ENCODE results near the gene MRM3. TPM values are rescaled to one million over a fixed set of nuclear protein-coding genes. Genes with fewer than 3 reads are reported as not detected.

MRM3 gene
- total and polyA plus RNA-seq, 10 donors: 13.5 to 23.1 (median 17.1) TPM

DNA sequence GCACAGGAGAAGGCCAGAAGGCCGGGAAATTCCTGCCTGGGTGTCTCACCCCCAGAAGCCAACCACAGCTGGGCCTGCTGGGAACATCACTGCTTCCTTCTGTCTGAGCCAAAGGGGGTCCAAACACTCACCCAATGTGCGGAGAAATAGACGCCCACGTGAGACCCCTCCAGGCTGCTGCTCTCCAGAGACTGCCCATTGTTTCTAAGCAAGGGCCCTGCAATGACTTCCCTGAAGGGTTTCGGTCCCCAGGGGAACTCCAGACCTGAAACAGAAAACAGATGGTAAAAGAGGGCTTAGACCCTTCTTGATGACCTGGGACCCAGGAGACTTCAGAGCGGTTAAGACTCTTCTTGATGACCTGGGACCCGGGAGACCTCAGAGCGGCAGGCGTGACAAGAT, 41.3 kb downstream of the MRM3 start:
- Histone ChIP-seq H3K4me3 (no peak overlapping the region), H3K27me3 (replicated peaks in 1 of 7) (no peaks in the 10 kb centered on the region), H3K36me3 (peaks cover 0 to 21% (median 0%) of the 10 kb centered on the region in 6 donors), H3K9me3 (no peaks in the 10 kb centered on the region), H3K27ac (no peak overlapping the region), H3K4me1 (no peaks in the 10 kb centered on the region)
- WGBS, 5 donors: 76 to 86% (median 81%) methylated on average over 8 to 9 of the region's 9 CpGs
- no peak for DNase-seq
- intact Hi-C loops (cut with DNase I; ENCODE audit: low total_unique reads): no loop called here
- TF ChIP-seq, protein P1, sequence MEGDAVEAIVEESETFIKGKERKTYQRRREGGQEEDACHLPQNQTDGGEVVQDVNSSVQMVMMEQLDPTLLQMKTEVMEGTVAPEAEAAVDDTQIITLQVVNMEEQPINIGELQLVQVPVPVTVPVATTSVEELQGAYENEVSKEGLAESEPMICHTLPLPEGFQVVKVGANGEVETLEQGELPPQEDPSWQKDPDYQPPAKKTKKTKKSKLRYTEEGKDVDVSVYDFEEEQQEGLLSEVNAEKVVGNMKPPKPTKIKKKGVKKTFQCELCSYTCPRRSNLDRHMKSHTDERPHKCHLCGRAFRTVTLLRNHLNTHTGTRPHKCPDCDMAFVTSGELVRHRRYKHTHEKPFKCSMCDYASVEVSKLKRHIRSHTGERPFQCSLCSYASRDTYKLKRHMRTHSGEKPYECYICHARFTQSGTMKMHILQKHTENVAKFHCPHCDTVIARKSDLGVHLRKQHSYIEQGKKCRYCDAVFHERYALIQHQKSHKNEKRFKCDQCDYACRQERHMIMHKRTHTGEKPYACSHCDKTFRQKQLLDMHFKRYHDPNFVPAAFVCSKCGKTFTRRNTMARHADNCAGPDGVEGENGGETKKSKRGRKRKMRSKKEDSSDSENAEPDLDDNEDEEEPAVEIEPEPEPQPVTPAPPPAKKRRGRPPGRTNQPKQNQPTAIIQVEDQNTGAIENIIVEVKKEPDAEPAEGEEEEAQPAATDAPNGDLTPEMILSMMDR (IDR thresholded peaks at IDR 0.05 in 8 of 11, conservative IDR thresholded peaks at IDR 0.05 in 3 of 11): no peak
- no peak for TF ChIP-seq POLR2A (IDR thresholded peaks at IDR 0.05)

DNA sequence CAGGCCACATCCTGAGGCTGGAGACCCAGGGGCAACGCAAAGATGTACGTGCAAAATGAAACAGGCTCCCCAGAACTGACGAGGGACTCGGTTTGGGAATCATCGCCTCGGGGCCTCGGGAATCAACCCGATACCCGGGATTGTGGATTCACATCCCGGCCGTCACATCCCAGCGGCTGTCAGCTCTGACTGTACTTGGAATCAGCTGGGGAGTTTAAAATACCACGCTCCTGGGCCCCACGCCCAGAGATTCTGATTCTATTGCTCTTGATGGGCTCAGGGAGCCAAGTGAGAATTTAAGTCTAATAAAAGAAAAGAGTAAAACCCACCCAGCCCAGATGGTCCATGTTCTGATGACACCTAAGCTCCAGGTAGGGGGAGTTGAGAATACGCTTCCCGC, 42.2 kb downstream of the MRM3 start:
- DNase-seq: no peak
- no peaks in the 10 kb centered on the region for H3K9me3 ChIP-seq
- no peaks in the 10 kb centered on the region for H3K4me1 ChIP-seq
- no peak overlapping the region for H3K27ac ChIP-seq
- 87 to 92% (median 92%) methylated on average over 16 of the region's 16 CpGs for whole genome bisulfite sequencing, 5 donors
- no peak overlapping the region for H3K4me3 ChIP-seq
- H3K27me3 ChIP-seq (replicated peaks in 1 of 7): no peaks in the 10 kb centered on the region
- intact Hi-C loops (cut with DNase I; ENCODE audit: low total_unique reads): no loop called here
- H3K36me3 ChIP-seq: peaks cover 0 to 14% (median 0%) of the 10 kb centered on the region in 6 donors
- TF ChIP-seq, protein P1 (IDR thresholded peaks at IDR 0.05 in 8 of 11, conservative IDR thresholded peaks at IDR 0.05 in 3 of 11): no peak
- TF ChIP-seq POLR2AphosphoS5 (IDR thresholded peaks at IDR 0.05): no peak
- TF ChIP-seq POLR2A (IDR thresholded peaks at IDR 0.05): no peak

DNA sequence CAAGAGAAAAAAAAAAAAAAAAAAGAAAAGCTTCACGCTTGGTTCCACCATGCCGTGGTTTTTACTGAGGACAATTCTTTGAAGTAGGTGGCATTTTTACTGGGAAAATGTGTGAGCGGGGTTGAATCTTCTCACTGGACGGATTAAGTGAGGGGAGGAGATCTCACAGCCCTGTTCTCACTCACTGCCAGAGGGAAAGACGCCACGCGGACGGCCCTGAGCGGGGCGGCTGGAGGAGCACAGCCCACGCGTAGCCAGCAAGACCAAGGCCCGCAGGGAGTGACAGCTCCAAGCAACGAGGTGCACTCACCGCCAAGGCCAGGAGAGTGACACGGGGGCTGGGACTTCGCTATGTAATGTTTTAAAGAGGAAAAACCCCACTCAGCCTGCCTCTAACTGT, 43.1 kb downstream of the MRM3 start:
- WGBS, 5 donors: 75 to 89% (median 83%) methylated on average over 17 of the region's 17 CpGs
- Histone ChIP-seq H3K36me3 (peaks cover 0 to 12% (median 0%) of the 10 kb centered on the region in 6 donors), H3K4me1 (no peaks in the 10 kb centered on the region), H3K27ac (no peak overlapping the region), H3K27me3 (replicated peaks in 1 of 7) (no peaks in the 10 kb centered on the region), H3K4me3 (no peak overlapping the region), H3K9me3 (no peaks in the 10 kb centered on the region)
- intact Hi-C loops (cut with DNase I; ENCODE audit: low total_unique reads): no loop called here
- TF ChIP-seq POLR2A (IDR thresholded peaks at IDR 0.05) (no peak), POLR2AphosphoS5 (IDR thresholded peaks at IDR 0.05) (no peak)
- TF ChIP-seq, protein P1 (IDR thresholded peaks at IDR 0.05 in 8 of 11, conservative IDR thresholded peaks at IDR 0.05 in 3 of 11): no peak
- DNase-seq: no peak

DNA sequence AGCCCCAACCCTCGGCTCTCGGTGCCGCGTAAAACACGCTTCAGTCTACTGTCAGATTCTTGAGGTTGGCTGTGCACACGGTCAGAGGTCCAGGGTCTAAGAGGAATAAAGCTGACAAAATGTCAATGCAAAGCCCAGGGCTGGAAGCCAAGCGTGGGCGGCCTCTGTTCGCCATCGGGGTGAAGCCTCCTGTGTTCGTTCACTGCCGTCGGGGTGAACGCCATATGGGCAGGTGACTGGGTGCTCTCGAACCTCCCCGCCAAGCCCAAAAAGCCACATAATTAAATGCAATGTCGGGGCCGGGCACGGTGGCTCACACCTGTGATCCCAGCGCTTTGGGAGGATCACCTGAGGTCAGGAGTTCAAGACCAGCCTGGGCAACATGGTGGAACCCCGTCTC, 44.6 kb downstream of the MRM3 start:
- no peak for DNase-seq
- intact Hi-C loops (cut with DNase I; ENCODE audit: low total_unique reads): no loop called here

More for the DNA sequence above, 44.6 kb downstream of the MRM3 start:
- Histone ChIP-seq H3K9me3 (peaks cover 0 to 5% (median 0%) of the 10 kb centered on the region in 8 donors), H3K4me3 (no peak overlapping the region), H3K4me1 (no peaks in the 10 kb centered on the region), H3K36me3 (peaks cover 0 to 12% (median 0%) of the 10 kb centered on the region in 6 donors), H3K27me3 (replicated peaks in 1 of 7) (no peaks in the 10 kb centered on the region), H3K27ac (no peak overlapping the region)
- 88 to 93% (median 91%) methylated on average over 21 of the region's 21 CpGs for WGBS, 5 donors
- TF ChIP-seq, protein P1 (IDR thresholded peaks at IDR 0.05 in 8 of 11, conservative IDR thresholded peaks at IDR 0.05 in 3 of 11): no peak
- TF ChIP-seq POLR2A (IDR thresholded peaks at IDR 0.05) (no peak), POLR2AphosphoS5 (IDR thresholded peaks at IDR 0.05) (no peak)

Measured in spleen (tissue), 11 donors.